Measurements from ENCODE around the gene RNF225.
"Not testable (repeated sequence)": the region's sequence is repeated elsewhere in the genome, so short reads cannot be mapped to it uniquely, and the experiment has no call there.

The RNF225 gene

DNA sequence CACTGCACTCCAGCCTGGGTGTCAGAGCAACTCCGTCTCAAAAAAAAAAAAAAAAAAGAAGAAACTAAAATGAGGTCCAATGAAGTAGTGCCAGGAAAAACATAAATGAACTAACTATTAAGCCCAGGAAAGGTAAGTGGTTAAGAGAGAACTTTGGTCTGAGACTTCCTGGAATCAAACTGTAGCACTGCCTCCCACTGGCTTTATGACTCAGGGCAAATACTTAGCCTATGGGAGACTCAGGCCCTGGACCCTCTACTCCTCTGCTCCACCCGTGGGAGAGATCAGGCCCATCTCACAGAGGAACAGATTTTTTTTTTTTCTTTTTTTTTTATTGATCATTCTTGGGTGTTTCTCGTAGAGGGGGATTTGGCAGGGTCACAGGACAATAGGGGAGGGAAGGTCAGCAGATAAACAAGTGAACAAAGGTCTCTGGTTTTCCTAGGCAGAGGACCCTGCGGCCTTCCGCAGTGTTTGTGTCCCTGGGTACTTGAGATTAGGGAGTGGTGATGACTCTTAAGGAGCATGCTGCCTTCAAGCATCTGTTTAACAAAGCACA is 8.5 kb downstream of the RNF225 start:
- H3K4me1 ChIP-seq (ENCODE audit: control insufficient read depth, insufficient read depth, low read length): peaks cover 14% of the 10 kb centered on the region
- H3K4me3 ChIP-seq (ENCODE audit: low read depth, low read length); H3K27me3 ChIP-seq (ENCODE audit: control insufficient read depth, insufficient read depth, low read length); H3K36me3 ChIP-seq (ENCODE audit: control insufficient read depth, insufficient read depth, low read length); H3K27ac ChIP-seq (ENCODE audit: low read depth, low read length); H3K9me3 ChIP-seq (ENCODE audit: control insufficient read depth, insufficient read depth, low read depth, low read length); H3K9ac ChIP-seq (ENCODE audit: low read length): not testable (repeated sequence)

GRCh38 chr19:58406818-58407657 is 11.6 kb downstream of the RNF225 start:
- Histone ChIP-seq H3K27ac (ENCODE audit: low read depth, low read length) (no peak overlapping the region), H3K9ac (ENCODE audit: low read length) (peak overlapping the region; percentile 79), H3K4me1 (ENCODE audit: control insufficient read depth, insufficient read depth, low read length) (peaks cover 7% of the 10 kb centered on the region; the same call in 1 of the 2 replicates), H3K36me3 (ENCODE audit: control insufficient read depth, insufficient read depth, low read length) (no peaks in the 10 kb centered on the region), H3K4me3 (ENCODE audit: low read depth, low read length) (peak overlapping the region; percentile 90), H3K27me3 (ENCODE audit: control insufficient read depth, insufficient read depth, low read length) (no peaks in the 10 kb centered on the region), H3K9me3 (ENCODE audit: control insufficient read depth, insufficient read depth, low read depth, low read length) (no peaks in the 10 kb centered on the region)

- H3K9me3 ChIP-seq (ENCODE audit: control insufficient read depth, insufficient read depth, low read depth, low read length): no peaks in the 10 kb centered on the region
- peak overlapping the region; percentile 30; the same call in 1 of the 2 replicates for H3K27ac ChIP-seq (ENCODE audit: low read depth, low read length)
- no peaks in the 10 kb centered on the region for H3K27me3 ChIP-seq (ENCODE audit: control insufficient read depth, insufficient read depth, low read length)
- H3K36me3 ChIP-seq (ENCODE audit: control insufficient read depth, insufficient read depth, low read length): no peaks in the 10 kb centered on the region
- peaks cover 7% of the 10 kb centered on the region; the same call in 1 of the 2 replicates for H3K4me1 ChIP-seq (ENCODE audit: control insufficient read depth, insufficient read depth, low read length)
- H3K9ac ChIP-seq (ENCODE audit: low read length): peak overlapping the region; percentile 79
- peak overlapping the region; percentile 90 for H3K4me3 ChIP-seq (ENCODE audit: low read depth, low read length)
Observed at GRCh38 chr19:58407658-58408151, 12.2 kb downstream of the RNF225 start.

GRCh38 chr19:58408152-58409009 is 12.9 kb downstream of the RNF225 start, which contains the start of gene ZNF584:
ZNF584 (plus strand) TSS chr19:58408649; CDS start chr19:58409148, 499 bp downstream.
- H3K4me1 ChIP-seq (ENCODE audit: control insufficient read depth, insufficient read depth, low read length): peaks cover 7% of the 10 kb centered on the region; the same call in 1 of the 2 replicates
- peak within 1 kb of the TSS; percentile 30; the same call in 1 of the 2 replicates for H3K27ac ChIP-seq (ENCODE audit: low read depth, low read length)
- no peaks in the 10 kb centered on the region for H3K9me3 ChIP-seq (ENCODE audit: control insufficient read depth, insufficient read depth, low read depth, low read length)
- H3K9ac ChIP-seq (ENCODE audit: low read length): peak within 1 kb of the TSS; percentile 79
- H3K27me3 ChIP-seq (ENCODE audit: control insufficient read depth, insufficient read depth, low read length): no peaks in the 10 kb centered on the region
- peak within 1 kb of the TSS; percentile 90 for H3K4me3 ChIP-seq (ENCODE audit: low read depth, low read length)
- no peaks in the 10 kb centered on the region for H3K36me3 ChIP-seq (ENCODE audit: control insufficient read depth, insufficient read depth, low read length)

- Histone ChIP-seq H3K4me1 (ENCODE audit: control insufficient read depth, insufficient read depth, low read length) (peaks cover 7% of the 10 kb centered on the region; the same call in 1 of the 2 replicates), H3K4me3 (ENCODE audit: low read depth, low read length) (peak overlapping the region; percentile 90), H3K36me3 (ENCODE audit: control insufficient read depth, insufficient read depth, low read length) (no peaks in the 10 kb centered on the region), H3K27me3 (ENCODE audit: control insufficient read depth, insufficient read depth, low read length) (no peaks in the 10 kb centered on the region), H3K9ac (ENCODE audit: low read length) (peak overlapping the region; percentile 77), H3K27ac (ENCODE audit: low read depth, low read length) (no peak overlapping the region), H3K9me3 (ENCODE audit: control insufficient read depth, insufficient read depth, low read depth, low read length) (no peaks in the 10 kb centered on the region)
Observed at GRCh38 chr19:58409010-58409790, 13.7 kb downstream of the RNF225 start.

GRCh38 chr19:58416604-58417003 is 21.1 kb downstream of the RNF225 start:
- Histone ChIP-seq H3K36me3 (ENCODE audit: control insufficient read depth, insufficient read depth, low read length) (peaks cover 39% of the 10 kb centered on the region), H3K4me1 (ENCODE audit: control insufficient read depth, insufficient read depth, low read length) (no peaks in the 10 kb centered on the region), H3K9me3 (ENCODE audit: control insufficient read depth, insufficient read depth, low read depth, low read length) (no peaks in the 10 kb centered on the region), H3K9ac (ENCODE audit: low read length) (no peak overlapping the region), H3K4me3 (ENCODE audit: low read depth, low read length) (no peak overlapping the region), H3K27ac (ENCODE audit: low read depth, low read length) (no peak overlapping the region), H3K27me3 (ENCODE audit: control insufficient read depth, insufficient read depth, low read length) (no peaks in the 10 kb centered on the region)

DNA sequence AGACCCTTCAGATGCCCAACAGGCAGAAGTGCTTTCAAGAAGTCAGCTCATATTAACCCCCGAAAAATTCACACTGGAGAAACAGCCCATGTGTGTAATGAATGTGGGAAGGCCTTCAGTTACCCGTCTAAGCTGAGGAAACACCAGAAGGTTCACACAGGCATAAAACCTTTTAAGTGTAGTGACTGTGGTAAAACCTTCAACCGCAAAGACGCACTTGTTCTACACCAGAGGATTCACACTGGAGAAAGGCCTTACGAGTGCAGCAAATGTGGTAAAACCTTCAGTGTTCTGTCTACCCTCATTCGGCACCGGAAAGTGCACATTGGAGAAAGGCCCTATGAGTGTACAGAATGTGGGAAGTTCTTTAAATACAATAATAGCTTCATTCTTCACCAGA is 21.6 kb downstream of the RNF225 start:
- no peak overlapping the region for H3K9ac ChIP-seq (ENCODE audit: low read length)
- H3K27ac ChIP-seq (ENCODE audit: low read depth, low read length): no peak overlapping the region
- H3K4me1 ChIP-seq (ENCODE audit: control insufficient read depth, insufficient read depth, low read length): no peaks in the 10 kb centered on the region
- no peaks in the 10 kb centered on the region for H3K27me3 ChIP-seq (ENCODE audit: control insufficient read depth, insufficient read depth, low read length)
- peaks cover 39% of the 10 kb centered on the region for H3K36me3 ChIP-seq (ENCODE audit: control insufficient read depth, insufficient read depth, low read length)
- no peak overlapping the region for H3K4me3 ChIP-seq (ENCODE audit: low read depth, low read length)
- no peaks in the 10 kb centered on the region for H3K9me3 ChIP-seq (ENCODE audit: control insufficient read depth, insufficient read depth, low read depth, low read length)

DNA sequence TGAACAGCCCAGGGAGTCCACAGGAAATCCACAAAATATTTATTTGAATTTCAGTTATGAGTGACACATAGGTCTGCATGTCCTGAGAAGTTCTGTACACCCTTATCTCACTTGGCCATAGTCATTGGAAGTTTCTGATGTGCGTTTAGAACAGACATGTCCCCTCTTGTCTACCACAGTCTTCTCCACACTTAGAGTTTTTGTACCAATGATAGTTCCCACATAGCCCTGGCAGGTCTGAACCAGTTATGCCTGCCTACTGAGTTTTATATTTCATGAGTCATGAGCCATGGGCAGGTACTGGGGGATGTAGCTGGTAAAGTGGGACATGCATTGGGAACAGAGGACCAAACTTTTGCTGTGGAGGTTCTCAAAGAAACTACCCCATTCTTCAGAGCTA is 33.2 kb downstream of the RNF225 start:
- Histone ChIP-seq H3K27ac (ENCODE audit: low read depth, low read length) (no peak overlapping the region), H3K27me3 (ENCODE audit: control insufficient read depth, insufficient read depth, low read length) (no peaks in the 10 kb centered on the region), H3K36me3 (ENCODE audit: control insufficient read depth, insufficient read depth, low read length) (peaks cover 23% of the 10 kb centered on the region), H3K4me3 (ENCODE audit: low read depth, low read length) (no peak overlapping the region), H3K4me1 (ENCODE audit: control insufficient read depth, insufficient read depth, low read length) (no peaks in the 10 kb centered on the region), H3K9me3 (ENCODE audit: control insufficient read depth, insufficient read depth, low read depth, low read length) (peaks cover 67% of the 10 kb centered on the region), H3K9ac (ENCODE audit: low read length) (no peak overlapping the region)

GRCh38 chr19:58429745-58430144 is 34.3 kb downstream of the RNF225 start:
- H3K27me3 ChIP-seq (ENCODE audit: control insufficient read depth, insufficient read depth, low read length): no peaks in the 10 kb centered on the region
- no peaks in the 10 kb centered on the region for H3K4me1 ChIP-seq (ENCODE audit: control insufficient read depth, insufficient read depth, low read length)
- no peak overlapping the region for H3K4me3 ChIP-seq (ENCODE audit: low read depth, low read length)
- peaks cover 78% of the 10 kb centered on the region for H3K9me3 ChIP-seq (ENCODE audit: control insufficient read depth, insufficient read depth, low read depth, low read length)
- no peak overlapping the region for H3K9ac ChIP-seq (ENCODE audit: low read length)
- peaks cover 34% of the 10 kb centered on the region for H3K36me3 ChIP-seq (ENCODE audit: control insufficient read depth, insufficient read depth, low read length)
- H3K27ac ChIP-seq (ENCODE audit: low read depth, low read length): no peak overlapping the region

GRCh38 chr19:58434217-58434616 is 38.8 kb downstream of the RNF225 start:
- peaks cover 59% of the 10 kb centered on the region for H3K36me3 ChIP-seq (ENCODE audit: control insufficient read depth, insufficient read depth, low read length)
- no peak overlapping the region for H3K4me3 ChIP-seq (ENCODE audit: low read depth, low read length)
- H3K4me1 ChIP-seq (ENCODE audit: control insufficient read depth, insufficient read depth, low read length): no peaks in the 10 kb centered on the region
- peaks cover 91% of the 10 kb centered on the region for H3K9me3 ChIP-seq (ENCODE audit: control insufficient read depth, insufficient read depth, low read depth, low read length)
- no peaks in the 10 kb centered on the region for H3K27me3 ChIP-seq (ENCODE audit: control insufficient read depth, insufficient read depth, low read length)
- H3K27ac ChIP-seq (ENCODE audit: low read depth, low read length): no peak overlapping the region
- no peak overlapping the region for H3K9ac ChIP-seq (ENCODE audit: low read length)
